AG04449 (cell line): ENCODE data around the gene MGME1.

Experiments
- CTCF ChIA-PET: fragments of 350-600 bp; formaldehyde crosslinking; extraction: SDS; loops from one replicate; lab custom pipeline; 2021; ENCODE audit warnings: antibody characterized with exemption; lab: Yijun Ruan, JAX
- POLR2A ChIA-PET: fragments of 400-600, 350-600 bp; formaldehyde crosslinking; extraction: SDS; loops from one replicate; lab custom pipeline; 2020; ENCODE audit warnings: antibody characterized with exemption, inconsistent platforms; lab: Yijun Ruan, JAX
- DNase-seq: peaks from one replicate; pipeline ENCODE4 v3.0.0-alpha.2; 2010; ENCODE audit warnings: low read depth, low spot score
- H3K4me3 ChIP-seq: 2 replicates; pipeline ENCODE4 v1.5.1; 2011; ENCODE audit warnings: low read depth, mild to moderate bottlenecking, control low read depth, low read length
- CTCF ChIP-seq: IDR thresholded peaks from one replicate; pipeline ENCODE4 v1.5.1; 2011; ENCODE audit warnings: mild to moderate bottlenecking, moderate library complexity, low read length, control low read depth, inconsistent platforms; ENCODE audit not compliant: insufficient read depth; ENCODE audit errors: missing control alignments

The MGME1 gene

GRCh38 chr20:17968366-17969277 is at the start of gene MGME1, which contains the start of gene SNX5:
Gene MGME1 (plus strand): TSS chr20:17969018. CDS start chr20:17969860, 842 bp downstream.
Gene SNX5 (minus strand): TSS chr20:17968794. CDS start chr20:17968425, 369 bp downstream.
- ChIA-PET POLR2A (interaction anchor here (0.6 to 2.5 kb wide), 7 partner anchors 9 to 552 kb away, joined by 3 to 8 read pairs (median 5); partner anchors contain the start of genes DSTN and RRBP1), CTCF (interaction anchor here (0.9 to 2.2 kb wide), 6 partner anchors 10 to 464 kb away, joined by 3 to 13 read pairs (median 3); no protein-coding TSS in a partner anchor)
- peak within 1 kb of the TSS; percentile 93 for H3K4me3 ChIP-seq
- no peak for TF ChIP-seq CTCF
- peak; percentile 95 for DNase-seq

- no peak for TF ChIP-seq CTCF
- ChIA-PET CTCF (no interaction called here), POLR2A (no interaction called here)
- no peak overlapping the region for H3K4me3 ChIP-seq
- no peak for DNase-seq
Measured at GRCh38 chr20:17919149-17919548, 49.7 kb upstream of the MGME1 start.

GRCh38 chr20:17921774-17922173 is 47.0 kb upstream of the MGME1 start:
- CTCF ChIA-PET, result interaction anchor here (1.1 kb wide), 1 partner anchor 239 kb away, joined by 4 read pairs; the partner anchor contains the start of gene RRBP1
- POLR2A ChIA-PET, result no interaction called here
- DNase-seq, result no peak

GRCh38 chr20:17925141-17925939 is 43.5 kb upstream of the MGME1 start:
- H3K4me3 ChIP-seq, result no peak overlapping the region
- no peak for TF ChIP-seq CTCF
- no peak for DNase-seq
- POLR2A ChIA-PET, result no interaction called here
- CTCF ChIA-PET, result interaction anchor here (0.7 to 3.2 kb wide), 5 partner anchors 11 to 33 kb away, joined by 3 to 13 read pairs (median 5); no protein-coding TSS in a partner anchor

More at GRCh38 chr20:17921774-17922173, 47.0 kb upstream of the MGME1 start:
- no peak overlapping the region for H3K4me3 ChIP-seq
- TF ChIP-seq CTCF, result no peak

- CTCF ChIA-PET, result interaction anchor here (0.7 to 3.2 kb wide), 3 partner anchors 11 to 33 kb away, joined by 3 to 13 read pairs (median 4); no protein-coding TSS in a partner anchor
- POLR2A ChIA-PET, result no interaction called here
- no peak for DNase-seq
- H3K4me3 ChIP-seq, result no peak overlapping the region
- TF ChIP-seq CTCF, result no peak
Measured at GRCh38 chr20:17925940-17926300, 42.9 kb upstream of the MGME1 start.
